Adipocyte (in vitro differentiated cells): ENCODE results near the gene MAGEB3.
A peak's percentile ranks its signal among the peaks of the same experiment; 100 is the strongest.

Source experiments
- DNase-seq: peaks from one replicate; pipeline ENCODE4 v3.0.0-alpha.2; 2015; ENCODE audit warnings: low read depth
- H3K27me3 ChIP-seq: replicated peaks from 2 replicates; pipeline ENCODE4 v1.7.0; 2013; ENCODE audit warnings: mild to moderate bottlenecking, low read length, moderate library complexity; ENCODE audit not compliant: control insufficient read depth, insufficient read depth
- H3K36me3 ChIP-seq: 2 replicates; pipeline ENCODE4 v1.7.0; 2013; ENCODE audit warnings: low read length, mild to moderate bottlenecking, moderate library complexity; ENCODE audit not compliant: control insufficient read depth, insufficient read depth, severe bottlenecking
- H3K4me1 ChIP-seq: 2 replicates; pipeline ENCODE4 v1.7.0; 2013; ENCODE audit warnings: mild to moderate bottlenecking, low read length, moderate library complexity; ENCODE audit not compliant: control insufficient read depth, insufficient read depth
- H3K4me3 ChIP-seq: 2 replicates; pipeline ENCODE4 v1.7.0; 2013; ENCODE audit warnings: mild to moderate bottlenecking, low read length, moderate library complexity
- H3K9ac ChIP-seq: 2 replicates; pipeline ENCODE4 v1.7.0; 2013; ENCODE audit warnings: mild to moderate bottlenecking, low read length, moderate library complexity
- H3K9me3 ChIP-seq: 2 replicates; pipeline ENCODE4 v1.7.0; 2013; ENCODE audit warnings: mild to moderate bottlenecking, low read length, moderate library complexity; ENCODE audit not compliant: control insufficient read depth

MAGEB3 gene

GRCh38 chrX:30280428-30280827 lies 50.0 kb downstream of the MAGEB3 start:
- no peaks in the 10 kb centered on the region for H3K36me3 ChIP-seq
- H3K27me3 ChIP-seq, result no peaks in the 10 kb centered on the region
- no peak for DNase-seq
- no peaks in the 10 kb centered on the region for H3K9me3 ChIP-seq
- H3K4me1 ChIP-seq, result peaks cover 46% of the 10 kb centered on the region
- H3K4me3 ChIP-seq, result no peak overlapping the region
- H3K9ac ChIP-seq, result no peak overlapping the region

GRCh38 chrX:30282527-30282926 lies 52.1 kb downstream of the MAGEB3 start:
- Histone ChIP-seq H3K27me3 (no peaks in the 10 kb centered on the region), H3K36me3 (no peaks in the 10 kb centered on the region)

GRCh38 chrX:30283456-30284200 lies 53.2 kb downstream of the MAGEB3 start:
- H3K4me3 ChIP-seq, result peak overlapping the region; percentile 33
- no peaks in the 10 kb centered on the region for H3K27me3 ChIP-seq
- peak overlapping the region; percentile 49 for H3K9ac ChIP-seq
- no peaks in the 10 kb centered on the region for H3K9me3 ChIP-seq
- peak; percentile 81 for DNase-seq
- H3K36me3 ChIP-seq, result no peaks in the 10 kb centered on the region
- H3K4me1 ChIP-seq, result peaks cover 39% of the 10 kb centered on the region

More at GRCh38 chrX:30282527-30282926, 52.1 kb downstream of the MAGEB3 start:
- H3K4me3 ChIP-seq, result no peak overlapping the region
- no peaks in the 10 kb centered on the region for H3K9me3 ChIP-seq
- H3K4me1 ChIP-seq, result peaks cover 46% of the 10 kb centered on the region
- peak; percentile 19 for DNase-seq
- no peak overlapping the region for H3K9ac ChIP-seq
